Fibroblast of skin of right quadriceps (primary cell): ENCODE data around the gene MAPK7.

Experiments used
- DNase-seq: peaks from one replicate; pipeline ENCODE4 v3.0.0-alpha.2; 2013

The MAPK7 gene

DNA sequence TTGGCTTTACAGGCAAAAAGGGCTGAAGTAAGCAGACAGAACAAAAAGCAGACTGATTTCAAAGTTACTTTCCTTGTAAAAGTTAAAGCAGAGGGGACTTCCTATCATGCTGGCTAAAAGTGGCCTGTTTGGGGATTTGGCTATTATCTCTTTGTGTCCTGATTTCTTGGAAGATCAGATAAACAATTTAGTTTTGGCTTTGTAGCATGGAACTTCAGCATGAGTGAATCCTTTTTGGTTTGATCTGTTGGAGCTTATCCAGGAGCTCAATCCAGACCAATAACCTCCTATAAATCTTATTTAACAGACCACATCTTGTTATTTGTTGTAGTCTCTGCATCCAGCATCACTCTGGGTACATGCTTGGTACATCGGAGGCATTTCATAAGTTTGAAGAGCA is 23.9 kb downstream of the MAPK7 start:
- DNase-seq, result no peak

DNA sequence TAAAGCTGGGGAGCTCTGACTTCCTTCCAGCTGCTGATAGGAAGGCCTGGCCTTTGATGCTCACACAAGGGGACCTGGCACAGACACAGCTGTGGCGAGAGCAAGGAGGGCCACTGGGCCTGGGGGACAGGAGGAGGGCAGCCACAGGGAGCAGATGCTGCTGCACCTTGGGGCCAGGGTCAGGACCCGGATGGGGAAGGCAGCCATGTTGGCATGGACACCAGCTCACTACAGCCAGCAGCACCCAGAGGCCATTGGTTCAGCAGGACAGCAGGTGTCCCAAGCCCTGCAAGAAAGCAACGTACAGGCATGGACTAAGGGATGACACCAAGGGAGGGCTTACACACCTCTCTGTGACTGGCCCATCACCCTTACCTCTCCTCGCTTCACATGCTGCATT is 24.7 kb downstream of the MAPK7 start:
- DNase-seq, result no peak

GRCh38 chr17:19404264-19404663 is 26.0 kb downstream of the MAPK7 start:
- no peak for DNase-seq

- DNase-seq, result no peak
Measured at GRCh38 chr17:19405114-19405513, 26.8 kb downstream of the MAPK7 start.

DNA sequence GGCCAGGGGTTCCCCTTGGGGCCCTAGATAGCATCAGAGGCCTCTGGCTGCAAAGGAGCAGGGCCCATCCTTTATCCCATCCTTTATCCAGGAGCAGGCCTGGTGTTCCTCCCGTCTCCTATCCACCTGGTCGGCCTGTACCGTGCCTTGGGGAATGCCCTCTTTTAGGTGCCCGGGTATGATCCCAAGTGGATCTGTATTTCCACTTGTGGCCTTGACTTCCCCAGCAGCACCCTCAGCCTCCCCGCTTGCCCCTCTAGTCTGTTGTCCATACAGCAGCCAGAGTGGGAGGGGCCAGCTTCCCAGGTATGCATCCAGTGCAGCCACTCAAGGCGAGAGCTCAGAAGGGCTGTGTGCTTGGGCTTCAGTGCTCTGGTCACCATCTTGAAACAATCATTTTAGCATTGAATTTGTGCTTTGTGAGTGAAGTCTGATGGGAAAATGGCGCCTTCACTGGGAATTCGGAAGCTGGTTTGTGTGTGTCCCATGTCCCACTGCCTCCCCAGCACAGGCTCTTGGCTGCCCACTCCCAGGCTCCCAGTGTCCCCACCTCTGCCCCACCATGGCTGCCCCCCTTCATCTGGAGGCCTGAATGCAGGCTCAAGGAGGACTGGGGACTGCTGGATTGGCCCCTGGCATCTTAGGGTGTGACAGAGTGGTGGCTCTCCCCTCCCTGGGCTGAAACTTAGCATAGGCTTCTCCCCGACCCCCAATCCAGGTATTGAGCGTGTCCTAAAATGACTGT is 29.5 kb downstream of the MAPK7 start:
- DNase-seq, result no peak

- no peak for DNase-seq
Measured at GRCh38 chr17:19408346-19408710, 30.0 kb downstream of the MAPK7 start.

- no peak for DNase-seq
Measured at GRCh38 chr17:19409066-19409465, 30.8 kb downstream of the MAPK7 start.

DNA sequence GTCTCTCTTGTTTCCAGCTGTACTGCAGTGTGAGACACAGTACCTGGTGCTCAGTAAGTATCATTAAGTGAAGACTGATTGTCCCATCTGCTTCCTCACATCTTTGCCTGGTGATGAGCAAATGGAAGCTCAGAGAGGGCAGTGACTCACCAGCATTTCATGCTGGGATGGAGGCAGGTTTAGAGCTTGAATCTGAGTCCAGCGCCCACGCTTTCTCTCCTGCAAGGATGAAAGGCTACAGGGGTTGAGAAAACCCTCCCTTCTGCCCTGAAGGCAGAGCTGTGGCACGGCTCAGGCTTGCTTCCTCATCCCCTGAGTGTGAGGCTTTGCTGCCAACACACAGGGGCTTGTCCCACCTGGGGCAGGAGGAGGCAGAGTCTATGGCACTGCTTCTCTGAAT is 31.2 kb downstream of the MAPK7 start:
- peak; percentile 73 for DNase-seq

DNA sequence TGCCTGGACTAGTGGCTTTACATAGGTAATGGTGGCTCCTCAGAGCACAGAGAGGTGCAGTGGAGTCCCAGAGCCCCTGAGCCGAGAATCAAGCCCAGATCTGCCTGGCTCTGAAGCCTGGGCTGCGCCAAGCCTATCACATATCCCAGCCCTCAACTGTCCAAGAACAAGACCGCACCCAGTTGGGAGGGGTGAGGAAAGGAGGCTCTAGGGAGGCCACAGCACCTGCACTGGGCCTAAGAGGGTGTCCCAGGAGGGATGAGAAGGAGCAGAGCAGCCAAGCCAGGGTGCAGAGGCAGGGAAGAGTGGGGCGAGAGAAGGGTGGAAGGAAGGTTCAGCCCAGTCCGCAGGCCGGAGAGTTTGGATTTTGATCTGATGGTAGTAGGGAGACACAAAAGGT is 31.8 kb downstream of the MAPK7 start:
- DNase-seq, result no peak

DNA sequence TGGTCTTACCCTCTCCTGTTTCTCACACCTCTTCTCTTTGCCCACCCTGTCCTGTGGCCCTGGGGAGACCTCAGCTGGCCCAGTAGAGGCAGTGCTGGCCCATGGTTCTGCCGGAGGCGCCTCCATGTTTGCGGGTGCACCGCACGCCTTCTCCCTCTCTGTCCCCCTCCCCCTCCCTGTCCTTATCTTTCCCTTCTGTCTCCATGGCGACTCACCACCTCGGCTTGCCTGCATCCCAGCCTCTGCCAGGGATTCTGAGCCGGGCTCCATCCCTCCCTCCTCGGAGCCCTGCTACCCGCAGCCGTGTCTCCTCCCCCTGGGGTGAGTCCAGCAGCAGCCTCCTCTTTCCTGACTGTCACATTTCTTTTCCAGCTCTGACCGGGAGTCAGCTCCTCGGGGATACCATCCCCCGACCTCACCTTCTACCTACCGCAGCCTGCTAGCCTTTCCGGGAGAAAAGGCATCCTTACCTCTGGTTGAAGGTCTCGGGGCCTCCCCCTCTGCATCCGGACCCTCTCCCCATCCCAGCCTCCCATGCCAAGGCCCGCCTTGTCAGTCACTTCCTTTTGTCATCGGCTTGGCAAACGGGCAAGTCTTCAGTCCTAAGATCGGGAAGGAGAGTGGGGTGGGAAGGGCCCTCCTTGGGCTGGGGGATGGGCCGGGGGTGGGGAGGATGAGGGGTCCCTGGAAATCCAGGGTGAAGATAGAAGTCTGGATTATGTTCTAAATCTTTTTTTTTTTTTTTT is 32.8 kb downstream of the MAPK7 start, which contains the start of gene RNF112:
TSS of gene RNF112 (plus strand) at position 358 of the 746 bp plus-strand sequence. CDS start at position 535, 177 bp downstream.
- DNase-seq, result peak; percentile 59

DNA sequence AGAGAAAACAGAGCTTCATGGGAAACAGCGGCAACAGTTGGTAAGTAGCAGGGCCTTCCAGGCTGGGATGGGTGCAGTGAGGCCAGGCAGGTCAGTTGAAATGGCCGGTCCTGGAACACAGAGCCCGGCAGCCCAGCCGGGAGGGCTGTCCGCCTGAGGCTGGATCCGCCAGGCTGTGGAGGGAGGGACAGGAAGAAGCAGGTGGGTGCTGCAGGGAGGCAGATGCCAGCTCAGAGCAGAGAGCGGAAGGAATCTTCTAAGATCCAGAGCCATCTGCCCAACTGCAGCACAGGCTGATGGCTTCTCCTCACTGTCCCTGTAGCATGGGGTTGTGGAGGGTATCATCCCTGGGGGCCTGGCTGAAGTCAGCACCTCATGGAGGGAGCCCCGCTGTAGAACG is 33.3 kb downstream of the MAPK7 start:
- DNase-seq, result no peak

DNA sequence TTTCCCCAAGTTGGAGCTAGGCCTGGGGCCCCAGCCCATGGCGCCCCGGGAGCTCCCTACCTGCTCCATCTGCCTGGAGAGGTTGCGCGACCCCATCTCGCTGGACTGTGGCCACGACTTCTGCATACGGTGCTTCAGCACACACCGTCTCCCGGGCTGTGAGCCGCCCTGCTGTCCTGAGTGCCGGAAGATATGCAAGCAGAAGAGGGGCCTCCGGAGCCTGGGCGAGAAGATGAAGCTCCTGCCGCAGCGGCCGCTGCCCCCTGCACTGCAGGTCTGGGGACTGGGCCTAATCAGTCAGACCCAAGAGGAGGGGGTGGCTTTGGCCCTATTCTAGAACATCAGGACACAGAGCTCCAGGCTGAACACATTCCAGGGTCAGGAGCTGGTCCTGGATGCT is 34.2 kb downstream of the MAPK7 start:
- no peak for DNase-seq

- DNase-seq, result no peak
Measured at GRCh38 chr17:19412984-19413383, 34.7 kb downstream of the MAPK7 start.

- no peak for DNase-seq
Measured at GRCh38 chr17:19413761-19414160, 35.5 kb downstream of the MAPK7 start.

DNA sequence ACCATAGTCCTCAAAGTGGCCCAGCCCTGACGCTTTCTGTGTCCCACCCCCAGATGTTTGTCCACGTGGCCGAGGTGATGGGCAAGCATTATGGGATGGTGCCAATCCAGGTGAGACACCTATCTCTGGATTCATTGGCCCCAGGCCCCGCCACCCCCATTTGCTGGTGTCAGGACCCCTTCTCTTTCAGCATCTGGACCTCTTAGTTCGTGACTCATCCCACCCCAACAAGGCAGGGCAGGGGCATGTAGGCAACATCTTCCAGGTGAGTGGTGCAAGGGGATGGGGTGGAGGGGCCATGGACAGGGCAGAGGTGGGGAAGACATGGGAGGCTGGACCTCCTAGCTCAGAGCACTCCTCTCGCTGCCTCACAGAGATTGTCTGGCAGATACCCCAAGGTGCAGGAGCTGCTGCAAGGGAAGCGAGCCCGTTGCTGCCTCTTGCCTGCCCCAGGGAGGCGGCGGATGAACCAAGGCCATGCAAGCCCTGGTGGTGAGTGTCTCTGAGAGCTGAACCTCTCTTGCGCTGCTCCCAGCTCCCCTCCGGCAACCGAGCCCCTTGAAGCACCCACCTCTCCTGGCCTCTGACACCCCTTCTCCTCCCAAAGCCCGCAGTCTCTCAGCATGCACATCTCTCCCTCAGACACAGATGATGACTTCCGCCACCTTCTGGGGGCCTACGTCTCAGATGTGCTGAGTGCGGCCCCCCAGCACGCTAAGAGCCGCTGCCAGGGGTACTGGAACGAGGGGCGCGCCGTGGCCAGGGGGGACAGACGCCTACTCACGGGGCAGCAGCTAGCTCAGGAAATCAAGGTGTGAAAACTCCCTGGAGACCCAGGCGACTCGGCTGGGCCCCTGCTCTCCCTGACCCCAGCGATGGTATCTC is 36.3 kb downstream of the MAPK7 start:
- DNase-seq, result no peak

DNA sequence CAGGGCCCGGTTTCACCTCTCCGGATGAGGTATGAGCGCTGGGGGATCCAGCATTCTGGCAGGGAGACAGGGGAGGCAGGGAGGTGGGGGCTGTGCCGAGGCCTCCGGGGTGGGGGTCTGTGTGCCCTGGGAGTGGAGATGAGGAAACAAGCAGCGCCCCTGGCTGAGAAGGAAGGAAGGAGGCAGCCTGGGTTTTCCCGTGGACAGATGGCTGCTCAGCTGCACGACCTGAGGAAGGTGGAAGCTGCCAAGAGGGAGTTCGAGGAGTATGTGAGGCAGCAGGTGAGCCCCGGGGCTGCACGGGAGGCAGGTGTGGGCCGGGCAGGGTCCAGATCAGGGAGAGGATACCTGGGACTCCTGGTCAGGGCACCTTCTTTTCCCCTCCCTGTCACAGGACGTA is 37.0 kb downstream of the MAPK7 start:
- no peak for DNase-seq

GRCh38 chr17:19415806-19416775 is 37.8 kb downstream of the MAPK7 start:
- no peak for DNase-seq

DNA sequence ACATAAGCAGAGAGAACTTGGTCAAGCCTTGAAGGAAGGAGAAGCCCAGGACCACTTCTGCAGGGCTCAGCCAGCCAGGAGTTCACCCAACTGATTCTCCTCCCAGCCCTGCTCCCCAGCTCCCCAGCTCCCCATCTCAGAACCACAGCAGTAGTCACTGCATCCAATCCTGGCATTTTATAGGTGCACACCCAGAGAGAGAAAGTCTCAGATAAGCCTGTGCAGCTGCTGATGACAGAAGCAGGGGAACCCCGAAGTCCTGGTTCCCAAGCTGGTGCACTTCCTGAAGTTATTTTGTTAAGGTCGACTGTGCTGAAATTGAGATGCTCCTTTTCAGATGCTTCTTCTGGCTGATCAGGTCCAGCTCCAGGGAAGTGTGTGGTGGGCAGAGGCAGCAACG is 39.3 kb downstream of the MAPK7 start:
- DNase-seq, result no peak

DNA sequence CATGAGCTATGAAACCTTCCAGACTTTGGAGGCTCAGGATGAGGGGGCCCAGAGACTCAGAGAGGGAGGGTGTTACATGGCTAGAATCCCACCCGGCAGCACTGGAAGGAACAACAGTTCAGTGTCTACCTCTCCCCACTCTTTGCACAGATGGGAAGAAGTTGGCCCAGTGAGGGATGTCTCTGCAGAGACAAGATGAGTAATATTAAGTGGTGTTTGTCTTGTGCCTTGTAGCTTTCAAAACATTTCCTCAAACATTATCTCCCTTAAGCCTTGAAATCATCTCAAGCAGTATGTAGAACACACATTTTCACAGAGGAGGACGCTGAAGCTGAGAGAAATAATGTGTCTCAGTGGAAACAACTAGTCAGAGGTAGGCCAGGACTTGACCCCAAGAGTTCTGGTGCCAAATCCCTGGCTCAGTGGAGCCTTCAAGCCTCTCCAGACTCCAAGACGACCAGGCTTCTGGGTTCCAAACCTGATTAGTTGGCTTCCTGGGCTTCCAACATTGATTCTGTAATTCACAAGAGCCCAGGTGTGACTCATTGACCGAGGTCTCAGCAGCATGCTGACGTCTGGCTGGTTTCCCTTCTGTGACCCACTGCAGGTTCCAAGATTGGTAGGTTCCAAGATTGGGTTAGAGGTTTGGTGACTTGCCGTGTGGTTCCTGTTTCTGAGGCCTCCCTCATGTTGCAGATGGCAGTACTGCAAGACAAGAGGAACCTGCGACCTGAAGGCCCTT is 40.1 kb downstream of the MAPK7 start:
- peak; percentile 61 for DNase-seq

- DNase-seq, result no peak
Measured at GRCh38 chr17:19421219-19421618, 42.9 kb downstream of the MAPK7 start.

DNA sequence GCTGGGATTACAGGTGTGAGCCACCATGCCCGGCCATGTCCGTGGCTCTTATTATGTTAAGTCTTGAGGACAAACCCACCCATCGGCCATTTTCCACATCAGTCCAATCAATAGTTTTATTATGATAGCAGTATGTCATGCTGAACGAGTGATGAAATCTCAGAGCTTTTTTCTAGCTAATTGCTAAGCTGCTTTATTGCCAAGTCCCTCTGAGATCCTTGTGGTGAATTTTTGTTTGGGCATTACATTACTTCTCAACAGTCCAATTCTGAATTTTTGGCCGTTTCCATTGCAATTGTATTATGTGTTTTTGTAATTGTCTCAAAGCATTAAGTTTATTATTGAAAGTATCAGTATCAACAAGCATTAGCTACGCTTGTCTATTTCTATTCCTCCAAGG is 43.6 kb downstream of the MAPK7 start:
- DNase-seq, result no peak
